Measurements from ENCODE around the gene NR2F1-AS1. TPM values are rescaled to one million over a fixed set of nuclear protein-coding genes. Genes with fewer than 3 reads are reported as not detected.

The NR2F1-AS1 gene
- total RNA-seq, 1 experiment from 2014 or later: 27.0 TPM

DNA sequence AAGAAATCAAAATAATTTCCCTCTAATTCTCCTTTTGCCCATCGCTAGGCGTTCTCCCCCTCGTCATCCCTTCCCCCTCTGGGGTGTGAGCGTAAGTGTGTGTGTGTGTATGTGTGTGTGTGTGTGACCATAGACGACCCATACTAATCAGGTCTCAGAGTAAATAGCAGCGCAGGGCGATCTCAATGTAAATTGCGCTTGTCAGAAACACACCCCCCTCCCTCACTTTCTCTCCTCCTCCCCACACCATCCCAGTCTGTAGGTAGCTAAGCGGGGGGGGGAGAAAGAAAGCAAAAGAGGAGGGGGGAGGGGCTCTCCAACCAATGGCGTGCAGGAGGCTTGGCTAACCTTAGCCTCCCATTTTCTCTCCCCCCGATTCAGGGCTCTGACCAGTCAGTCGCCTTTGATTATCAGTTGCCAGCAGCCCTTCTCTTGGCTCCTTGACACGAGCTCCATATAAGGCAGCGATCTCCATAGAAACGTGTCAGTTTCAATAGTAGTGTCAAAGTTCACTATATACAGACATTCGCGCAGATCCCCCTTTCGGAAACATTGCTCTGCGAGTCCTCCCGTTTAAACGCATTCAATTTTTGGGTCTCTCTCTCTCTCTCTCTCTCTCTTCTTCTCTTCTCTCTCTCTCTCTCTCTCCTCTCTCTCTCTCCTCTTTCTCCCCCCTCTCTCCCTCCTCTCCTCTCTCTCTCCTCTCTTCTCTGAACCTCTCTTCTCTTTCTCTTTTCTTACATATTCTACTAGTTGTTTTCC is 1.8 kb upstream of the NR2F1-AS1 start, which contains the start of gene NR2F1:
NR2F1 (plus strand) TSS at position 546 of the 762 bp plus-strand sequence. CDS start 1,802 bp downstream, outside the sequence.
- peak within 1 kb of the TSS; percentile 94 for H3K27ac ChIP-seq (ENCODE audit: low read length)
- intact Hi-C loops (cut with micrococcal nuclease; ENCODE audit: unreplicated experiment): loop anchor here (10.0 kb wide), 1 partner anchor 1938 kb away; no protein-coding TSS in a partner anchor
- no TSS peak for BruUV-seq (replicated peaks)

GRCh38 chr5:93582167-93582462 is 1.1 kb upstream of the NR2F1-AS1 start:
- no peak for ATAC-seq
- Histone ChIP-seq H3K9me3 (ENCODE audit: control insufficient read depth, insufficient read depth, low read depth, low read length) (no peaks in the 10 kb centered on the region), H3K27me3 (ENCODE audit: control insufficient read depth, insufficient read depth, low read length) (no peaks in the 10 kb centered on the region), H3K27ac (ENCODE audit: low read length) (peak overlapping the region; percentile 94), H3K36me3 (ENCODE audit: control insufficient read depth, insufficient read depth, low read length) (peaks cover 2% of the 10 kb centered on the region; the same call in 1 of the 2 replicates), H3K4me1 (ENCODE audit: control insufficient read depth, insufficient read depth, low read length) (peaks cover 23% of the 10 kb centered on the region), H3K4me3 (ENCODE audit: low read depth in 2 of 2, low read length in 2 of 2) (peak overlapping the region; percentile 68 to 71)
- no TSS peak for BruUV-seq (replicated peaks)
- in situ Hi-C loops (cut with HindIII; ENCODE audit: low pct_unique_long_range_greater_than_20kb, low sequenced_read_pairs) (no loop called here), intact Hi-C loops (cut with micrococcal nuclease; ENCODE audit: unreplicated experiment) (loop anchor here (10.0 kb wide), 1 partner anchor 1937 kb away; no protein-coding TSS in a partner anchor)
- DNase-seq (ENCODE audit: low read depth, low spot score): no peak
- ChIA-PET POLR2A (interaction anchor here (0.6 kb wide), 2 partner anchors 436 to 698 kb away, joined by 7 to 10 read pairs; no protein-coding TSS in a partner anchor), CTCF (no interaction called here)
- TF ChIP-seq, protein P1, sequence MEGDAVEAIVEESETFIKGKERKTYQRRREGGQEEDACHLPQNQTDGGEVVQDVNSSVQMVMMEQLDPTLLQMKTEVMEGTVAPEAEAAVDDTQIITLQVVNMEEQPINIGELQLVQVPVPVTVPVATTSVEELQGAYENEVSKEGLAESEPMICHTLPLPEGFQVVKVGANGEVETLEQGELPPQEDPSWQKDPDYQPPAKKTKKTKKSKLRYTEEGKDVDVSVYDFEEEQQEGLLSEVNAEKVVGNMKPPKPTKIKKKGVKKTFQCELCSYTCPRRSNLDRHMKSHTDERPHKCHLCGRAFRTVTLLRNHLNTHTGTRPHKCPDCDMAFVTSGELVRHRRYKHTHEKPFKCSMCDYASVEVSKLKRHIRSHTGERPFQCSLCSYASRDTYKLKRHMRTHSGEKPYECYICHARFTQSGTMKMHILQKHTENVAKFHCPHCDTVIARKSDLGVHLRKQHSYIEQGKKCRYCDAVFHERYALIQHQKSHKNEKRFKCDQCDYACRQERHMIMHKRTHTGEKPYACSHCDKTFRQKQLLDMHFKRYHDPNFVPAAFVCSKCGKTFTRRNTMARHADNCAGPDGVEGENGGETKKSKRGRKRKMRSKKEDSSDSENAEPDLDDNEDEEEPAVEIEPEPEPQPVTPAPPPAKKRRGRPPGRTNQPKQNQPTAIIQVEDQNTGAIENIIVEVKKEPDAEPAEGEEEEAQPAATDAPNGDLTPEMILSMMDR (IDR thresholded peaks at IDR 0.05): no peak
- no peak for TF ChIP-seq REST (IDR thresholded peaks at IDR 0.05; ENCODE audit: insufficient read depth in 1 of 2, low read depth in 2 of 2, low read length in 1 of 2)
- no peak for TF ChIP-seq SIN3A (IDR thresholded peaks at IDR 0.05; ENCODE audit: borderline replicate concordance, insufficient read depth, low read depth, low read length)
- TF ChIP-seq POLR2AphosphoS5 (IDR thresholded peaks at IDR 0.05; ENCODE audit: low read depth, low read length): no peak
- no peak for TF ChIP-seq TCF7L2 (IDR thresholded peaks at IDR 0.05; ENCODE audit: low read depth, low read length)

More for the DNA sequence above, 1.8 kb upstream of the NR2F1-AS1 start, which contains the start of gene NR2F1:
- peaks cover 5% of the 10 kb centered on the region; the same call in 1 of the 2 replicates for H3K36me3 ChIP-seq (ENCODE audit: control insufficient read depth, insufficient read depth, low read length)
- no peaks in the 10 kb centered on the region for H3K27me3 ChIP-seq (ENCODE audit: control insufficient read depth, insufficient read depth, low read length)
- TF ChIP-seq TCF7L2 (IDR thresholded peaks at IDR 0.05; ENCODE audit: low read depth, low read length) (peak; percentile 72), SIN3A (IDR thresholded peaks at IDR 0.05; ENCODE audit: borderline replicate concordance, insufficient read depth, low read depth, low read length) (peak; percentile 76), POLR2AphosphoS5 (IDR thresholded peaks at IDR 0.05; ENCODE audit: low read depth, low read length) (peak; percentile 89), REST (IDR thresholded peaks at IDR 0.05; ENCODE audit: insufficient read depth in 1 of 2, low read depth in 2 of 2, low read length in 1 of 2) (no peak; a peak in 1 of 4 replicates)
- TF ChIP-seq, protein P1 (IDR thresholded peaks at IDR 0.05): no peak
- peaks cover 16% of the 10 kb centered on the region for H3K4me1 ChIP-seq (ENCODE audit: control insufficient read depth, insufficient read depth, low read length)
- H3K9me3 ChIP-seq (ENCODE audit: control insufficient read depth, insufficient read depth, low read depth, low read length): no peaks in the 10 kb centered on the region
- ATAC-seq (peak; percentile 56), DNase-seq (ENCODE audit: low read depth, low spot score) (no peak)
- ChIA-PET CTCF (interaction anchor here (0.6 to 0.7 kb wide), 2 partner anchors 23 to 1653 kb away, joined by 5 to 12 read pairs; no protein-coding TSS in a partner anchor), POLR2A (interaction anchor here (0.6 to 1.6 kb wide), 12 partner anchors 9 to 674 kb away, joined by 3 to 16 read pairs (median 6); no protein-coding TSS in a partner anchor)
- peak within 1 kb of the TSS; percentile 68 to 71 for H3K4me3 ChIP-seq (ENCODE audit: low read depth in 2 of 2, low read length in 2 of 2)
- in situ Hi-C loops (cut with HindIII; ENCODE audit: low pct_unique_long_range_greater_than_20kb, low sequenced_read_pairs): no loop called here

Measured in Panc1 (cell line).